IPS DF 19.7 (cell line): ENCODE measurements around the gene EIF4E1B.

Experiments used
- DNase-seq: peaks from one replicate; pipeline ENCODE4 v3.0.0-alpha.2; 2013; ENCODE audit warnings: low read depth, low spot score

EIF4E1B gene

DNA sequence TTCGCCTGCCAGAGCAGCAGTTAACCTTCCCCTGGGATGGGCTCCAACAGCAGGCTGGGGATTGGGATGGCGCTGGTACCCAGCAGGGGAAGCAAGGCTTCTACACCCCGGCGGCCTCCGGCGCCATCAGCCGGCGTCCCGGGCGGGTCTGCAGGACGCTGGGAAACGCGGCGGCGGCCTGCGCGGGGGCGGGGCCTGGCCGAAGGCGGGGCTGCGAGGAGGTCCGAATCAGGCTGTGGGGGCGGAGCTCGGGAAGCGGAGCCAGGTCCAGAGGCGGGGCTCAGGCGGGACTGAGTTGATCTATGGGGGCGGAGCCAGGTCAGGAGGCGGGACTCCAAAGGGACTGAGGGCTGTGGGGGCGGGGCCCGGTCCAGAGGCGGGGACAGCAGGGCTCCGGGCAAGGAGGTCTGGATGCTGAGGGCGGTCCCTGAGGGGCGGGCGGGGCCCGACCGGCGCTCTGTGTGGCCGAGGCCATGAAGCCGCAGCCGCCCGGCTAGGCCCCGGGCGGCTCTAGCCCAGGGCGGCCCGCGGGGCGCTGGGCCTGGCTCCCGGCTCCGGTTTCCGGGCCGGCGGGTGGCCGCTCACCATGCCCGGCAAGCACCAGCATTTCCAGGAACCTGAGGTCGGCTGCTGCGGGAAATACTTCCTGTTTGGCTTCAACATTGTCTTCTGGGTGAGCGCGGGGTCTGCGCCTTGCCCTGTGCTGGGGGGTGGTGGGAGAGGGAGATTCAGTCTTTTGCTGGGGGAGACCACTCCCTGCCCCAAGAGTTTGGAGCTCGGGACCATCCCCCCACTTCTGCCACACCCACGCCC, 16.8 kb downstream of the EIF4E1B start, which contains the start of gene TSPAN17:
Gene TSPAN17, plus strand, starts transcription at position 455 of the 813 bp plus-strand sequence. Its CDS starts 132 bp downstream, at position 587.
- DNase-seq = peak; percentile 68

DNA sequence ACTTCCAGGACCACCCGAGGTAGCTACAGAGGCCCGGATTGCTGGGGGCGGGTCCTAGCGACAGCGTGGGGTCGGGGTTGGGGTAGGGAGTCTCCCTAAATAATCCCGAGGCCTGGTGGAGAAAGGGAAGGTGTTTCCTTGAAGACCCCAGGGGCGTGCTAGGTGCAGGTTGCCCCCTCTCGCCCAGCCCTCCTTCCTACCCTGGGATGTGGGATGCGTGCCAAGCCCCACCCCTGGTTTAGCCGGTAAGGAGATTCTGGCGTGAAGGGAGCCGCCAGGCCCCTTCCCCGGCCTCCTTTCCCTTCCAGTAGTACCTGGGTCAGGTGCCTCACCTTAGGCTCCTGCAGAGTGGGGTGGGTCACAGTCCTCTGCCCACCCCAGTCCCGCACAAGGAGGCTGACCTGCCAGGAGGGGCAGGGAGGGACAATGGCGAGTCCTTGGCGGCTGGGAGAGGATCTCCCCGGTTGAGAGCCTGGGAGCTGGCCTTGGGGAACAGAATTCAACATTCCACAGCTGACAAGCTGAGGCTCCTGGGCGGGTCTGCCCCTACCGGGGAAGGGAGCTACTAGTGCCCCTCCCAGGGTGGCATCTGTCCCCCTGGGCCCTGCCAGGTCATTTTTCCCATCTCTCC, 17.5 kb downstream of the EIF4E1B start:
- no peak for DNase-seq

DNA sequence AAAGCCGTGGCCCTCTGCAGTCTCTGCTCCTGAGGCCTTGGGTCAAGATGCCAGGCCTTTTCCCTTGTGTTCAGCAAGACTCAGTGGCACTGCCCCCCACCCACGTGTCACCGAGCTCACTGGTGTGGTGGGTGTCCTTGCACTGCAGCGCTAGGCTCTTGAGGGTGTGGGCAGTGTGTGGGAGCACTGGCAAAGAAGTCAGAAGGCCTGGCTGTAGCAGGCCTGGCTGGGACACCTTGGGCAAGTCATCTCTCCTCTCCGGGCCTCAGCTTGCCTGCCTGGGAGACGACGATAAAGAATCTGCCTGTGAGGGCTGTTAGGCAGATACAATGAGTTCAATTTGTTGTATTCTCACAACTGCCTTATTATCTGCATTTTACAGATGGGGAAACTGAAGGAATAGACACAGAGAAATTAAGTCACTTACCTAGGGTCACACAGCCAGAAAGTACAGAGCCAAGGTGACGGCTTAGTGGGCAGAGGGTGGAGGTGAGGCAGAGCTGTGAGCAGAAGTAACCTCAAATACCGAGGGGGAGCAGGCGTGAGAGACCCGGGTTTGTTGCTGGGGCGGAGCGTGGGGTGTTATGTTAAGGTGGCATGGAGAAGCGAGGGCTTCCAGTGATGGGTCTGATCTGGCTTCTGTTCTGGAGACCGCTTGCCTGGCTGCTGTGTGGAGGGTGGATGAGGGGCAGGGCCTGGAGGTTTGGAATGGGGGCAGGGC, 18.2 kb downstream of the EIF4E1B start:
- no peak for DNase-seq

- DNase-seq = no peak
These were observed 19.9 kb downstream of the EIF4E1B start for GRCh38 chr5:176650354-176650884.

DNA sequence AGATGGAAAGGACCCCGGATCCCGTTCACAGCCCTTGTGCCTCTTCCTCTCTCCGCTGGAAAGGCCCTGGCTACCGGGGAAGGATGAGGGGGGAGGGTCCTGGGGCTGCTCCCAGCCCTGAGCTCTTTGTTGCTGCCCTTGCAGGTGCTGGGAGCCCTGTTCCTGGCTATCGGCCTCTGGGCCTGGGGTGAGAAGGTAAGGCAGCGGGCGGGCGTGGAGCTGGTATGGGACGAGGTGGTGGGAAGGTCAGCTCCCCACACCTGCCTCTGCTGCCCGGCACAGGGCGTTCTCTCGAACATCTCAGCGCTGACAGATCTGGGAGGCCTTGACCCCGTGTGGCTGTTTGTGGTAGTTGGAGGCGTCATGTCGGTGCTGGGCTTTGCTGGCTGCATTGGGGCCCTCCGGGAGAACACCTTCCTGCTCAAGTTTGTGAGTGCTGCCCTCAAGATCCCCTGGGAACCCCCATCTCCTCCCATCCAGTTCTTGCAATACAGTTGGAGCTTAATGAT, 21.1 kb downstream of the EIF4E1B start:
- no peak for DNase-seq

DNA sequence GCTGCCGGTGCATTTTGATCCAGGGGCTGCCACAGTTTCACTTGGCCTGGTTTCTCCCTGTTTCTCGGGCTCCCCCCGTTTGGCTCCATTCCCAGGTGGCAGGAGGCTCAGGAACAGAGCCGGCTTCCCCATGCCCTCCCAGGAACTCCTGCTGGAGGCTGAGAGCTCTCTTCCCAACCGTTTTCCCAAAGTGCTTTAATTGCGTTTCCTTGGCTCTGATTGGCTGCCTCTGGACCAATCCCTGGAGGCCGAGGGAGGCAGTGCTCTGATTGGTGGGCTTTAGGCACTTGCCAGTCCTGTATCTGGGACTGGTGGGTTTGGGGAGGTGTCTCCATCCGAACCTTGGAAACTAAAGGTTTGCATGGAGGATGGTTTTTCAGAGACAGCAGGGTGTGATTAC, 21.7 kb downstream of the EIF4E1B start:
- DNase-seq = no peak

DNA sequence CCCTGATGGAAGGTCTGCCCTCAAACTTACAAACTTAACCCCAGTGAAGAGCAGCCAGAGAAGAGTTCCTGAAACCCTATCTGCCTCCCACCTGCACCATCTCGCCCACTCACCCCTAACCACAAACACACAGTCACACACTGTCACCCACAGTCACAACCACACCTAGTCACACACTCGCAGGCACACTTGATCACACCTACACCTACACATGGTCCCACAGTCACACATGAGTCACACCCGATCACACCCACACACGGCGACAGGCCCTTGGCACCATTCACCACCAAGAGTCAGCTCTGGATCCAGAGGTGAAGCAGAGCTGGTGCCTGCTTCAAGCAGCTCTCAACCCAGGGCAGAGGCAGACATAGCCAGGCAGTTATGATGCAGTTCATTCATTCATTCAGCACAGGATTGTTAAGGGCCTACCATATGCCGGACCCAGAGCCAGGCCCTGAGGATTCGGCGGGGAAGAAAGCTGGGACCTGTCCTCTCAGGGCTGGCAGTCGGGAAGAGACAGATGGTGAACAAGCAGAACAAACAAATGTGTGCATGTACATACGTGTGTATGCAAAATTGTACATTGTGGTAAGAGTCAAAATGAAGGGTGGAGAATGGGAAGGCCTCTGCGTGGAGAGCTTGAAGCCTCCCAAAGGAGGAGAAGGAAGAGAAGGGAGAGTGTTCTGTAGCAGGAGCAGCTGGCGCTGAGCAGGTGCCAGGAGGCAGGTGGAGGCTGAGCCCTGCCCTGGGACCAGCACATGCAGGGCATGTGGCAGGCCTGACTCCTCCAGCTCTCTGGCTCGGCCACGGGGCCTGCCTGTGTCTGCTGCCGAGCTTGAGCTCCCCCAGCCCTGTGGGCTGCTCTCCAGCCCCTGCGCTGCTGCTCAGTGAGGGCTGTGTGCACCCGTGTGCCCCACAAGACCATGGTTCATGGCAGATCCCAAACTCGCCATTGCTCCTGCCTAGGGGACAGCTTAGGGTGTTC, 23.2 kb downstream of the EIF4E1B start:
- DNase-seq = no peak

DNA sequence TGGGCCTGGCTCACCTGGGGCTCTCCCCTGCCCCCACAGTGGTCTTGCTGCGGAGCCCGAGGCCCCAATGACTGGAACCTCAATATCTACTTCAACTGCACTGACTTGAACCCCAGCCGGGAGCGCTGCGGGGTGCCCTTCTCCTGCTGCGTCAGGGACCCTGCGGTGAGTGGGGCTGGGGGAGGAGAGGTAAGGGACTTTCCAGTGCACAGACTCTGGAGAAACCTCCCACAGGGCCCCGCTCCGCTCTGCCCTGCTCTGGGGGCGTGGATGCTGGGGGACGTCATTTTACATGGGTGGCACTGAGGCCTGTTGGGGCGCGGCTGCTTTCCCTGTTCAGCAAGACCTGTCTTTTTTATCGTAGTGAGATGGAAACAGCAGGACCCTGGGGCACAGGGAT, 24.4 kb downstream of the EIF4E1B start:
- DNase-seq = no peak

DNA sequence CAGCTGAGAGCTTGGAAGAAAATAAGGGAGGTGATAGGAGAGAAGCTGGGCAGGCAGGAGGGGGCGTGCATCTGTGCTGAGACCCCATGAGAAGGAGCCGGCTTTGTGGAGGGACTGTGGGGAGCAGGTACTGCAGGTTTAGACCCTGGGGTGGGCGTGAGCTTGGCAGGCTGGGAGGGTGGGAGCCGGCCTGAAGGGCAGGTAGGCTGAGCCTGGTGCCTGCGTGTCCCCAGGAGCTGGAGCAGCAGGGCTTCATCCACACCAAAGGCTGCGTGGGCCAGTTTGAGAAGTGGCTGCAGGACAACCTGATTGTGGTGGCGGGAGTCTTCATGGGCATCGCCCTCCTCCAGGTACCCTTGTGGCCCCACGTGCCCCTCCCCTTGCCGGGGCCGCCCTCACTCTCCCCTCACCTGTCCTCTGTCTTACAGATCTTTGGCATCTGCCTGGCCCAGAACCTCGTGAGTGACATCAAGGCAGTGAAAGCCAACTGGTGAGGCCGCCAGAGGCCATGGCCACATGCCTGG, 26.1 kb downstream of the EIF4E1B start:
- no peak for DNase-seq

GRCh38 chr5:176658007-176658599, 27.6 kb downstream of the EIF4E1B start:
- DNase-seq = peak; percentile 56

GRCh38 chr5:176658817-176659511, 28.5 kb downstream of the EIF4E1B start:
- no peak for DNase-seq

DNA sequence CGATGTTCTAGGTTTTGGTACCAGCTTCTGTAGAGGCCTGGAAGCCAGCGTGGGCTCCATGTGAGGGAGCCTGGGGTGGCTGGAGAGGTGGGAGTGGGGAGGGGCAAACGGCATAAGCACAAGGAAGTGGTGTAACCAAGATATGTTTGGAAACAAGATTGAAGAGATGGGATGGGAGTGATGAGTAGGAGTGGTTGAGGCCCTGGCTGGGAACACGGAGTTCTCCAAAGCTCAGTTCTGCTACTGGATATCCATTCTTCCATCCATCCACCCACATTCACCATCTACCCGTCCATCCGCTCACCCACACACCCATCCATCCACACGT, 29.0 kb downstream of the EIF4E1B start:
- DNase-seq = no peak

GRCh38 chr5:176659860-176660461, 29.5 kb downstream of the EIF4E1B start:
- no peak for DNase-seq

DNA sequence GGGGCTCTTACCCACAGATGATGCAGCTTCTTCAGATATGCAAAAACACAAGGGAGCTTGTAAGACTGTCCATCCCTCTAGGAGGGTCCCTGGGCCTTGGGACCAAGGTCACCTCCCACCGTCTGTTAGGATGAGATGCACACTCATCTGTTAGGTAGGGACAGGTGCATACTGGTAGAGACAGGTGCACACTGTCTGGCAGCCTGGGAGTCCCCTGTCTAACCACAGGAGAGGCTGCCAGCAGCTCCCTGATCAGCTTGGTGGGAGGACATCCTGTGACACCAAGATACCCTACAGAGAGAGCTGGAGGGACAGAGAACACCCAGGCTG, 30.0 kb downstream of the EIF4E1B start:
- DNase-seq = no peak

GRCh38 chr5:176660860-176661641, 30.6 kb downstream of the EIF4E1B start:
- DNase-seq = peak; percentile 70

GRCh38 chr5:176661676-176662075, 31.2 kb downstream of the EIF4E1B start:
- DNase-seq = no peak

DNA sequence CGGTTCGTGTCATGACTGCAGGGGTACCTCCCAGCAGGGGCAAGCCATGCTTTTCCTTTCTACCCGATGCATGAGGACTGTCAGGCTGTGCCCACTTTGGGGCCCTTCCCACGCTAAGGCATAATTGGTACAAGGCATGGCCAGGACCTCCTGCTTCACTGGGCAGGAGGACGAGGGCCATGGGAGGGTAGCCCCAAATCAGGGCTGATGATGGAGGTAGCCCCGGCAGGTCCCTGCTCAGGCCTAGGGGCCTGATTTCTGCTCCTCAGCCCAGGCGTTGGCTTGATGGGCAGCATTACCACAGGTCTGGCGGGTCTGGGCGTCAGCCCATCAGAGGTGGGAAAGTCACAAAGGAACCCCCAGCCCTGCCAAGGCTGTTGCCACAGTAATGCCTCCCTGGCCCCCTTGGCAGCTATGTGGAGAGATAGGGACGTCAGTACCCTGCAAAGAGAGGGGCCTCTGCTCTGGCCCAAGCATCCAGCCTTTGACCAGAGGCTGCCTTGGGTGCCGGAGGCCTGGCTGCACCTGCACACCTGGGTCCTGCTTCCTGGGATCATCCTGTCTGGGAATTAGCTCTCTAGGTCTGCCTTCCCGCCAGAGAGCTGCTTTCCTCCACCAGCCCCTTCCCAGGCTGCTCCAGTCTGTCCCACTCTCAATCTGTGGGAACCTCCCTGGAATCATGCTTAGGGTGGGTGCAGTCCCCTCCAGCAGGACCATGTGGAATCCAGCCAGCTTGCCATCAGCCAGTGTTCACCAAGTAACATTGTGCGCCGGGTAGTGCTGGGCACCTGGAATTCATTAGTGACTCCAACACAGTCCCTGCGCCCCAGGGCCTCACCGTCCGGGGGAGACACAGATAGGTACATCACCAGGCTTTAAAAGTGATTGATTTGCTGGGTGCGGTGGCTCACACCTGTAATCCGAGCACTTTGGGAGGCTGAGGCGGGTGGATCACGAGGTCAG, 32.2 kb downstream of the EIF4E1B start:
- DNase-seq = no peak
